ENCODE data around the gene KCNT2. TPM values are rescaled to one million over a fixed set of nuclear protein-coding genes. Genes with fewer than 3 reads are reported as not detected.

KCNT2 gene
- polyA plus RNA-seq, 2 of the 4 experiments (the other 2 are of a cell fraction) = 0.14 to 1.7 TPM

GRCh38 chr1:196454792-196455191 lies 153.4 kb downstream of the KCNT2 start:
- FAIRE-seq = no peak

DNA sequence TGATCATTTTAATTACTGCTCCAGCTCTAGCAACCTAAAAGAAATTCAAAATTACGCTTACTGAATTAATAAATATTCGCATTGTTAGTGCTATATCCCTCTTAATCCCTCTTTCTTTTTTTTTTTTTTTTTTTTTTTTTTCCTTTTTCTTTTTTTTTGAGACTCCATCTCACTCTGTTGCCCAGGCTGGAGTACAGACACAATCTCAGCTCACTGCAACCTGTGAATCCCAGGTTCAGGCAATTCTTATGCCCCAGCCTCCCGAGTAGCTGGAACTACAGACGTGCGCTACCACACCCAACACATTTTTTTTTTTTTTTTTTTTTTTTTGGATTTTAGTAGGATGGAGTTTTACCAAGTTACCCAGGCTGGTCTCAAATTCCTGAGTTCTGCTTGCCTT lies 157.1 kb downstream of the KCNT2 start:
- DNase-seq (ENCODE audit: low read depth in 1 of 2, low spot score in 1 of 2) (no peak), ATAC-seq (no peak), FAIRE-seq (no peak)
- no peak overlapping the region for H3K4me2 ChIP-seq
- POLR2A ChIA-PET = no interaction called here
- TF ChIP-seq GATA3 (IDR thresholded peaks at IDR 0.05; ENCODE audit: borderline replicate concordance) (no peak), FOXS1 (CRISPR knock-in tag; IDR thresholded peaks at IDR 0.05) (no peak)
- CTCF ChIA-PET = interaction anchor here (0.5 kb wide), 1 partner anchor 331 kb away, joined by 3 read pairs; no protein-coding TSS in a partner anchor
- H3K4me1 ChIP-seq = no peaks in the 10 kb centered on the region
- no peak overlapping the region for H3K4me3 ChIP-seq
- no peak overlapping the region for H3K27ac ChIP-seq
- no peaks in the 10 kb centered on the region for H3K9me3 ChIP-seq
- WGBS (ENCODE audit: missing lambda C conversion rate) = 90% methylated on average over 5 of the region's 5 CpGs

More at GRCh38 chr1:196454792-196455191, 153.4 kb downstream of the KCNT2 start:
- Histone ChIP-seq H3K4me3 (no peak overlapping the region), H3K27ac (no peak overlapping the region), H3K9me3 (no peaks in the 10 kb centered on the region), H3K4me1 (no peaks in the 10 kb centered on the region), H3K4me2 (no peak overlapping the region)
- 88% methylated on average over 2 of the region's 2 CpGs for WGBS (ENCODE audit: missing lambda C conversion rate)
- TF ChIP-seq CEBPB (IDR thresholded peaks at IDR 0.05) (no peak), HOXA7 (CRISPR knock-in tag; IDR thresholded peaks at IDR 0.05) (no peak)
- ChIA-PET POLR2A (no interaction called here), CTCF (no interaction called here)
- no peak for DNase-seq (ENCODE audit: low read depth in 1 of 2, low spot score in 1 of 2)
- no peak for ATAC-seq

GRCh38 chr1:196450143-196451095 lies 157.8 kb downstream of the KCNT2 start:
- ATAC-seq = no peak
- no peak for TF ChIP-seq POLR2AphosphoS2 (conservative IDR thresholded peaks at IDR 0.05; ENCODE audit: low read length)
- no peak for TF ChIP-seq USF2 (IDR thresholded peaks at IDR 0.05)
- TF ChIP-seq NR3C1 (IDR thresholded peaks at IDR 0.05) = no peak
- TF ChIP-seq ZC3H11A (IDR thresholded peaks at IDR 0.05) = no peak
- TF ChIP-seq PBX3 (IDR thresholded peaks at IDR 0.05) = no peak
- no peak for TF ChIP-seq ZFP36 (IDR thresholded peaks at IDR 0.05; ENCODE audit: borderline replicate concordance, partially characterized antibody)
- no peak for TF ChIP-seq NFE2L2 (conservative IDR thresholded peaks at IDR 0.05; ENCODE audit: low read length)
- no peak for TF ChIP-seq SREBF2 (IDR thresholded peaks at IDR 0.05)
- no peak for TF ChIP-seq CEBPB (IDR thresholded peaks at IDR 0.05)
- TF ChIP-seq ELK1 (IDR thresholded peaks at IDR 0.05; ENCODE audit: low read depth, low read length) = no peak
- TF ChIP-seq FOSB (CRISPR knock-in tag; IDR thresholded peaks at IDR 0.05) = no peak
- no peak for TF ChIP-seq JUN (IDR thresholded peaks at IDR 0.05)
- no peak for TF ChIP-seq RCOR1 (IDR thresholded peaks at IDR 0.05; ENCODE audit: low read depth, low read length)
- WGBS (ENCODE audit: missing lambda C conversion rate) = 66% methylated on average over 4 of the region's 4 CpGs
- no peak overlapping the region for H3K4me2 ChIP-seq
- DNase-seq (ENCODE audit: low read depth in 1 of 2, low spot score in 1 of 2) = no peak
- no peaks in the 10 kb centered on the region for H3K9me3 ChIP-seq
- H3K4me3 ChIP-seq = no peak overlapping the region
- no peaks in the 10 kb centered on the region for H3K4me1 ChIP-seq
- no peak overlapping the region for H3K27ac ChIP-seq
- POLR2A ChIA-PET = no interaction called here
- FAIRE-seq = no peak
- CTCF ChIA-PET = interaction anchor here (0.5 kb wide), 1 partner anchor 330 kb away, joined by 3 read pairs; no protein-coding TSS in a partner anchor

GRCh38 chr1:196449460-196449859 lies 158.8 kb downstream of the KCNT2 start:
- no peaks in the 10 kb centered on the region for H3K9me3 ChIP-seq
- no peaks in the 10 kb centered on the region for H3K4me1 ChIP-seq
- no peak for FAIRE-seq
- DNase-seq (ENCODE audit: low read depth in 1 of 2, low spot score in 1 of 2) = no peak
- ATAC-seq = no peak
- CTCF ChIA-PET = no interaction called here
- POLR2A ChIA-PET = no interaction called here
- no peak overlapping the region for H3K4me2 ChIP-seq
- no peak overlapping the region for H3K27ac ChIP-seq
- no peak overlapping the region for H3K4me3 ChIP-seq
- TF ChIP-seq REST (IDR thresholded peaks at IDR 0.05) (no peak), POLR2AphosphoS2 (conservative IDR thresholded peaks at IDR 0.05; ENCODE audit: low read length) (no peak), JUN (IDR thresholded peaks at IDR 0.05) (no peak), NPAS2 (CRISPR knock-in tag; IDR thresholded peaks at IDR 0.05; ENCODE audit: borderline replicate concordance) (no peak), MAFK (IDR thresholded peaks at IDR 0.05; ENCODE audit: partially characterized antibody) (no peak), MAZ (IDR thresholded peaks at IDR 0.05; ENCODE audit: borderline replicate concordance, low read depth, low read length) (no peak), CHD2 (IDR thresholded peaks at IDR 0.05; ENCODE audit: low read length, partially characterized antibody) (no peak), PHF8 (IDR thresholded peaks at IDR 0.05; ENCODE audit: borderline replicate concordance, low read depth) (no peak)
- TF ChIP-seq, protein P1, sequence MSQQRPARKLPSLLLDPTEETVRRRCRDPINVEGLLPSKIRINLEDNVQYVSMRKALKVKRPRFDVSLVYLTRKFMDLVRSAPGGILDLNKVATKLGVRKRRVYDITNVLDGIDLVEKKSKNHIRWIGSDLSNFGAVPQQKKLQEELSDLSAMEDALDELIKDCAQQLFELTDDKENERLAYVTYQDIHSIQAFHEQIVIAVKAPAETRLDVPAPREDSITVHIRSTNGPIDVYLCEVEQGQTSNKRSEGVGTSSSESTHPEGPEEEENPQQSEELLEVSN (IDR thresholded peaks at IDR 0.05; ENCODE audit: borderline replicate concordance, low read depth) = no peak

Measured in A549 (cell line).